Measurements from ENCODE around the gene SLC8A1. TPM values are rescaled to one million over a fixed set of nuclear protein-coding genes. Genes with fewer than 3 reads are reported as not detected.
A peak's percentile ranks its signal among the peaks of the same experiment; 100 is the strongest.

The SLC8A1 gene
- polyA plus RNA-seq (ENCODE audit: insufficient read length in 3 of 3): 10 to 100 TPM; 56.1 to 68.8 (median 60.4) TPM
- long read RNA-seq, donor 1, partial matches to known transcripts: 15 of 15 reads
- long read RNA-seq, donor 1, other reads (novel, unspliced or antisense): 0 of 15 reads
- long read RNA-seq, donor 2, partial matches to known transcripts: 11 of 12 reads
- long read RNA-seq, donor 2, other reads (novel, unspliced or antisense): 0 of 12 reads
- long read RNA-seq, donor 3, partial matches to known transcripts: 6 of 8 reads
- long read RNA-seq, donor 3, other reads (novel, unspliced or antisense): 0 of 8 reads
- long read RNA-seq, donor 4, partial matches to known transcripts: 64 of 65 reads
- long read RNA-seq, donor 4, other reads (novel, unspliced or antisense): 0 of 65 reads
- long read RNA-seq, donor 5, partial matches to known transcripts: 7 of 7 reads
- long read RNA-seq, donor 5, other reads (novel, unspliced or antisense): 0 of 7 reads
- long read RNA-seq, donor 6, partial matches to known transcripts: 22 of 22 reads
- long read RNA-seq, donor 6, other reads (novel, unspliced or antisense): 0 of 22 reads
- long read RNA-seq, donor 7, partial matches to known transcripts: 21 of 23 reads
- long read RNA-seq, donor 7, other reads (novel, unspliced or antisense): 0 of 23 reads
- long read RNA-seq, donor 8, partial matches to known transcripts: 13 of 13 reads
- long read RNA-seq, donor 8, other reads (novel, unspliced or antisense): 0 of 13 reads
- long read RNA-seq, donor 9, partial matches to known transcripts: 10 of 11 reads
- long read RNA-seq, donor 9, other reads (novel, unspliced or antisense): 0 of 11 reads
- long read RNA-seq, donor 10, partial matches to known transcripts: 9 of 13 reads
- long read RNA-seq, donor 10, other reads (novel, unspliced or antisense): 0 of 13 reads
- long read RNA-seq, donor 11: 0 reads
- long read RNA-seq, donor 12, partial matches to known transcripts: 18 of 21 reads
- long read RNA-seq, donor 12, other reads (novel, unspliced or antisense): 0 of 21 reads
- long read RNA-seq, donor 13, partial matches to known transcripts: 6 of 7 reads
- long read RNA-seq, donor 13, other reads (novel, unspliced or antisense): 0 of 7 reads
- long read RNA-seq, donor 14: 0 reads
- long read RNA-seq, donor 15, partial matches to known transcripts: 5 of 5 reads
- long read RNA-seq, donor 15, other reads (novel, unspliced or antisense): 0 of 5 reads
- long read RNA-seq, donor 16, partial matches to known transcripts: 5 of 7 reads
- long read RNA-seq, donor 16, other reads (novel, unspliced or antisense): 0 of 7 reads

GRCh38 chr2:40451918-40452605 is at the start of gene SLC8A1:
Gene SLC8A1, minus strand, starts transcription at chr2:40452090.
- peak; percentile 35 for DNase-seq

GRCh38 chr2:40499437-40499836 is 47.5 kb upstream of the SLC8A1 start:
- no peak for DNase-seq

- DNase-seq: no peak
Observed at GRCh38 chr2:40497251-40497859, 45.5 kb upstream of the SLC8A1 start.

- no peak for DNase-seq
Observed at GRCh38 chr2:40489678-40489960, 37.7 kb upstream of the SLC8A1 start.

- no peak for DNase-seq
Observed at GRCh38 chr2:40488927-40489677, 37.2 kb upstream of the SLC8A1 start.

- DNase-seq: no peak
Observed at GRCh38 chr2:40488101-40488601, 36.3 kb upstream of the SLC8A1 start.

- no peak for DNase-seq
Observed at GRCh38 chr2:40487602-40488001, 35.7 kb upstream of the SLC8A1 start.

GRCh38 chr2:40485854-40486253 is 34.0 kb upstream of the SLC8A1 start:
- DNase-seq: no peak

- no peak for DNase-seq
Observed at GRCh38 chr2:40485318-40485717, 33.4 kb upstream of the SLC8A1 start.

GRCh38 chr2:40483549-40484243 is 31.8 kb upstream of the SLC8A1 start:
- no peak for DNase-seq

- no peak for DNase-seq
Observed at GRCh38 chr2:40480596-40480995, 28.7 kb upstream of the SLC8A1 start.

GRCh38 chr2:40480073-40480472 is 28.2 kb upstream of the SLC8A1 start:
- DNase-seq: no peak

- DNase-seq: no peak
Observed at GRCh38 chr2:40477361-40477760, 25.5 kb upstream of the SLC8A1 start.

GRCh38 chr2:40476436-40476835 is 24.5 kb upstream of the SLC8A1 start:
- no peak for DNase-seq

- DNase-seq: no peak
Observed at GRCh38 chr2:40474306-40474705, 22.4 kb upstream of the SLC8A1 start.

GRCh38 chr2:40471866-40472265 is 20.0 kb upstream of the SLC8A1 start:
- DNase-seq: no peak

GRCh38 chr2:40470822-40471813 is 19.2 kb upstream of the SLC8A1 start:
- DNase-seq: no peak

- no peak for DNase-seq
Observed at GRCh38 chr2:40466935-40467572, 15.2 kb upstream of the SLC8A1 start.
